ENCODE results near the gene SCN4B. TPM values are rescaled to one million over a fixed set of nuclear protein-coding genes. Genes with fewer than 3 reads are reported as not detected.

SCN4B gene
- polyA plus RNA-seq, 1 donor (not counting 4 experiments of a cell fraction or from before 2014, with no cell fraction given) = 7.7 TPM

DNA sequence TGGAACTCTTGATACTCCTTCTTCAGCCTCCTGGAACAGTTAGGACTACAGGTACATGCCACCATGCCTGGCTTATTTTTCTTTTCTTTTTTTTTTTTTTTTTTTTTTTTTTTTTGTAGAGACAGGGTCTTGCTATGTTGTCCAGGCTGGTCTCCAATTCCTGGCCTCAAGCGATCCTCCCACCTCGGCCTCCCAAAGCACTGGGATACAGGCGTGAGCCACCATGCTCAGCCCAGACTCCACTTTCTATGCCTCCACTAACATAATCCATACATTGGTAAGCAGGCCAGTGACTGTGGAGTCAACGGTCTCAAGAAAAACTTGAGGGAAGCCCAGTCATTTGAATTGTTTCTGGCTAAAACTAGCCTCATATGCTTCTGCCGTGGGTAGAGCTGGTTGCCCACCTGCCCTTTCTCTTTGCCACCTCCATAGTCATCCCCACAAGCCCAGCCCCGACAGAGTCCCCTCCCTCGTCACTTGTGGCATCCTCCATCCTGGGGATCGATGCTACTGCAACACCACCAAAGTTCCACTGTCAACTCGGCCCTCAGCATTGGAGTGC is 21.5 kb upstream of the SCN4B start:
- TF ChIP-seq, protein P1, sequence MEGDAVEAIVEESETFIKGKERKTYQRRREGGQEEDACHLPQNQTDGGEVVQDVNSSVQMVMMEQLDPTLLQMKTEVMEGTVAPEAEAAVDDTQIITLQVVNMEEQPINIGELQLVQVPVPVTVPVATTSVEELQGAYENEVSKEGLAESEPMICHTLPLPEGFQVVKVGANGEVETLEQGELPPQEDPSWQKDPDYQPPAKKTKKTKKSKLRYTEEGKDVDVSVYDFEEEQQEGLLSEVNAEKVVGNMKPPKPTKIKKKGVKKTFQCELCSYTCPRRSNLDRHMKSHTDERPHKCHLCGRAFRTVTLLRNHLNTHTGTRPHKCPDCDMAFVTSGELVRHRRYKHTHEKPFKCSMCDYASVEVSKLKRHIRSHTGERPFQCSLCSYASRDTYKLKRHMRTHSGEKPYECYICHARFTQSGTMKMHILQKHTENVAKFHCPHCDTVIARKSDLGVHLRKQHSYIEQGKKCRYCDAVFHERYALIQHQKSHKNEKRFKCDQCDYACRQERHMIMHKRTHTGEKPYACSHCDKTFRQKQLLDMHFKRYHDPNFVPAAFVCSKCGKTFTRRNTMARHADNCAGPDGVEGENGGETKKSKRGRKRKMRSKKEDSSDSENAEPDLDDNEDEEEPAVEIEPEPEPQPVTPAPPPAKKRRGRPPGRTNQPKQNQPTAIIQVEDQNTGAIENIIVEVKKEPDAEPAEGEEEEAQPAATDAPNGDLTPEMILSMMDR (optimal IDR thresholded peaks at IDR 0.05 in 1 of 3, IDR thresholded peaks at IDR 0.05 in 1 of 3, conservative IDR thresholded peaks at IDR 0.05 in 1 of 3; ENCODE audit: extremely low read depth in 1 of 3, insufficient read depth in 2 of 3, low read length in 3 of 3) = no peak
- no peak for TF ChIP-seq EZH2 (IDR thresholded peaks at IDR 0.05; ENCODE audit: low read length)
- Histone ChIP-seq H3K9me3 (ENCODE audit: control insufficient read depth, low read depth, low read length) (no peaks in the 10 kb centered on the region), H3K9me1 (ENCODE audit: control insufficient read depth, extremely low read depth, insufficient read depth, low read length) (peaks cover 5% of the 10 kb centered on the region), H3K79me2 (ENCODE audit: control insufficient read depth, insufficient read depth, low read length) (no peaks in the 10 kb centered on the region), H3K4me3 (ENCODE audit: control insufficient read depth in 2 of 3, extremely low read depth in 1 of 3, insufficient read depth in 2 of 3, low read depth in 1 of 3, low read length in 3 of 3) (no peak overlapping the region), H3K4me1 (ENCODE audit: control insufficient read depth, extremely low read depth, insufficient read depth, low read length) (peaks cover 22% of the 10 kb centered on the region), H3K9ac (ENCODE audit: control insufficient read depth, extremely low read depth, insufficient read depth, low read length) (no peak overlapping the region), H3K4me2 (ENCODE audit: control insufficient read depth, extremely low read depth, insufficient read depth, low read depth, low read length) (no peak overlapping the region), H2AFZ (ENCODE audit: control insufficient read depth, low read length) (no peak overlapping the region), H3K27ac (ENCODE audit: control insufficient read depth, insufficient read depth, low read length) (no peak overlapping the region), H3K36me3 (ENCODE audit: control insufficient read depth in 2 of 2, extremely low read depth in 1 of 2, insufficient read depth in 2 of 2, low read length in 2 of 2) (no peaks in the 10 kb centered on the region), H4K20me1 (ENCODE audit: control insufficient read depth, extremely low read depth, insufficient read depth, low read length) (no peaks in the 10 kb centered on the region), H3K27me3 (ENCODE audit: control insufficient read depth, extremely low read depth, insufficient read depth, low read length) (no peaks in the 10 kb centered on the region)
- DNase-seq (ENCODE audit: low read depth, low spot score) = no peak
- dilution Hi-C loops (cut with MboI; ENCODE audit: extremely low pct_ligation_motif_present, low sequenced_read_pairs) = no loop called here
- no peak for FAIRE-seq

DNA sequence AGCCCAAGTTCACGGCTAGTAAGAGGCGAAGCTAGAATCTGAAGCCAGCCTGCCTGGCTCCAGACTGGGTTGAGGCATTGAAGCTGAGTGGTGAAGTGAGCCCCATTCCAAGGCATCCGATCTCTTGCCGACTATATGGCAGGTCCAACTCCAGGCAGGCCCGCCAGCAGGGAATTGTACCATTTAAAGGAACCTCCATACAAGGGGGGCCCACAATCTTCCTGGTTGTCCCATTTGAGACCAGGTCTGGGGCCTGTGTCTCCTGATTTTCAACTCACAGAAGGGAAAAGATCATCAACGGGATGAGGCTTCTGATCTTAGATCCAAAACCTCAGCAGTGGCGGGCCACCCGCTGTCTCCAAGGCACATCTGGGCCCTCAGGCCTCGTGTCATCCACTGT is 19.7 kb upstream of the SCN4B start:
- DNase-seq (ENCODE audit: low read depth, low spot score) (no peak), FAIRE-seq (no peak)
- H4K20me1 ChIP-seq (ENCODE audit: control insufficient read depth, extremely low read depth, insufficient read depth, low read length) = no peaks in the 10 kb centered on the region
- H3K36me3 ChIP-seq (ENCODE audit: control insufficient read depth in 2 of 2, extremely low read depth in 1 of 2, insufficient read depth in 2 of 2, low read length in 2 of 2) = no peaks in the 10 kb centered on the region
- H3K27me3 ChIP-seq (ENCODE audit: control insufficient read depth, extremely low read depth, insufficient read depth, low read length) = no peaks in the 10 kb centered on the region
- no peaks in the 10 kb centered on the region for H3K79me2 ChIP-seq (ENCODE audit: control insufficient read depth, insufficient read depth, low read length)
- H3K9me3 ChIP-seq (ENCODE audit: control insufficient read depth, low read depth, low read length) = no peaks in the 10 kb centered on the region
- H2AFZ ChIP-seq (ENCODE audit: control insufficient read depth, low read length) = no peak overlapping the region
- H3K4me1 ChIP-seq (ENCODE audit: control insufficient read depth, extremely low read depth, insufficient read depth, low read length) = peaks cover 22% of the 10 kb centered on the region
- H3K9ac ChIP-seq (ENCODE audit: control insufficient read depth, extremely low read depth, insufficient read depth, low read length) = no peak overlapping the region
- no peak overlapping the region for H3K27ac ChIP-seq (ENCODE audit: control insufficient read depth, insufficient read depth, low read length)
- H3K9me1 ChIP-seq (ENCODE audit: control insufficient read depth, extremely low read depth, insufficient read depth, low read length) = peaks cover 5% of the 10 kb centered on the region
- no peak overlapping the region for H3K4me3 ChIP-seq (ENCODE audit: control insufficient read depth in 2 of 3, extremely low read depth in 1 of 3, insufficient read depth in 2 of 3, low read depth in 1 of 3, low read length in 3 of 3)
- TF ChIP-seq, protein P1 (optimal IDR thresholded peaks at IDR 0.05 in 1 of 3, IDR thresholded peaks at IDR 0.05 in 1 of 3, conservative IDR thresholded peaks at IDR 0.05 in 1 of 3; ENCODE audit: extremely low read depth in 1 of 3, insufficient read depth in 2 of 3, low read length in 3 of 3) = no peak
- TF ChIP-seq EZH2 (IDR thresholded peaks at IDR 0.05; ENCODE audit: low read length) = no peak
- no peak overlapping the region for H3K4me2 ChIP-seq (ENCODE audit: control insufficient read depth, extremely low read depth, insufficient read depth, low read depth, low read length)
- dilution Hi-C loops (cut with MboI; ENCODE audit: extremely low pct_ligation_motif_present, low sequenced_read_pairs) = no loop called here
